GM18517 (cell line): ENCODE data around the gene ACER2.
"Not testable (repeated sequence)": the region's sequence is repeated elsewhere in the genome, so short reads cannot be mapped to it uniquely, and the experiment has no call there.

Experiments
- ATAC-seq: cut with Tn5 transposase; IDR thresholded peaks from one replicate; pipeline ENCODE4 v1.9.1; 2021; ENCODE audit warnings: mild to moderate bottlenecking, moderate library complexity; ENCODE audit not compliant: unreplicated experiment

Gene ACER2

DNA sequence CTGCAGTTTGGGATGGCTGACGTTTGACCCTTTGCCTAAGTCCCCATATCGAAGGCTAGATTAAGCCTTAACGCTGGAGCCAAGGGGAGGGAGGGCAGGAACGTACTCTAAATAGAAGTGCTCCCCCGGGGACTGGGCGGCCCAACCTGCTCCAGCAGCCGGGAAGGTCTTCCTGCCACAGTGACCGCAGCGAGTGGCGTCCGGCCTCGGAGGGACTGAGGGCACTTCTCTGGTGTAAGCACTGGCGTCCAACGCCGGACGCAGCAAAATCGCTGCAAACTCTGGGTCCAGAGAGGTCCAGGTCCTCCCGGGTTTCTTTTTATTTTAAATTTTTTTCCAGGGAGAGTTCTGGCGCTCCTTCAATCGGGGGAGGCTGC is 505 bp upstream of the ACER2 start:
- ATAC-seq: peak; percentile 6

DNA sequence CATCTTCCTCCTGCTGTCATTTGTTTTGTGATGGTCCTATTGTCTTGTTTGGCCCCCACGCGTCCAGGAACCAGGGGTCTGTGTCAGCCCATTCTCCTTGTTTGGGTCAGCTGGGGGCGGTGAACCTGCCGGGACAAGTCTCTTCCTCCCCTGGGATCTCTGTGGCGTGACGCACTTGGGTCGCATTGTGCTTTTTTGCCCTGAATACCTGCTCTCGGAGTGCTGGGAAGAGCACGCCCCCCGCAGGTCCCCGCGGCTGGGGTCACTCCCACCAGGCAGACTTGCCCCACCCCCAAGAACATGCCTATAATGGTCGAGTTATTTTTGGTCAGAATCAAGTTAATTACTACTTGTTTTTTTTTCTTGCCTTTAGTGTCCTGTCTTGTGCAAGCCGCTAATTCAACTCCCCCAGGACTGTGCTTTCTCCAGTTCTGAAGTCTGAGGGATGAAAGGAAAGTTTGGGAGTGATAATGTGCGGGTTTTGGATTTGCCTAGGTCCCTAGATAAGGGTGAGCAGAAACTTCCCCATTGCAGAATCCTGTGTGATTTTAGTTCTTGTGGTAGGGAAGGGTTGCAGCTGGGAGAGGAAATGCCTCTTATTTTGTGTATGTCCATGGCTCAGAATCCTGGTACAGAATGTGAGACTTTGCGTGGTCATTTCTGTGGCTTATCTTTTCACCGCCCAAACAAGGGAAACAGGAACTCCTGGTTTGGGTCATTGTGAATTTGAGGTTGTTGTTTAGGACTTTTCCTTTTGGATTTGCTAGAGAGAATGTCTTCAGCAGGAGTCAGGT is 789 bp downstream of the ACER2 start:
- peak; percentile 12 for ATAC-seq

DNA sequence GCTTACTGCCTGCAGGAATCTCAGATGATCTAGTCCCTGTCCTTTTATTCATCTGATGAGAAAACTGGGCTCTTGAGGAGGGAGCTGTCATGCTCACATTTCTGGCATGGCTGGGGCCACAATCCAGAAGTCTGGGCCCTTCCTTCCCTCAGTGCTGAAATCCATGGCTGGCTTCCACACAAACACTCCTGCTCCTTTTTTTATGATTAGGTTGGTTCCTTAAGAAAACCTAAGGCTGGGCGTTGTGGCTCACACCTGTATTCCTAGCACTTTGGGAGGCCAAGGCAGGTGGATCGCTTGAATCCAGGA is 1.3 kb downstream of the ACER2 start:
- ATAC-seq: no peak

DNA sequence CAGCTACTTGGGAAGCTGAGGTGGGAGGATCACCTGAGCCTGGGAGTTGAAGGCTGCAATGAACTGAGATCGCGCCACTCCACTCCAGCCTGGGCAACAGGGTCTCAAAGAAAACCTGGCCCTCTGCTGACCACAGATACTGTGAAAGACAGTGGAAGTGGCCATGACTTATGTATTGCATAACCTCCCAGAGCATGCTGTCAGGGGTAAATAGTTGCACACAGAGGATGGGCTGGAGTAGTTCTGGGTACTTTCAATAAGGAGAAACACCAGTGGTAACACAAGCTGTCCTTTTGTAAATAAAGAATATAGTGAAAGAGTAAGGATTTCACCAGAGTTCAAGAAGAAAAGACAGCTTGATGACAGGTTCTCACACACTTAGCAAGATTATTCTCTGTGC is 1.8 kb downstream of the ACER2 start:
- ATAC-seq: no peak

DNA sequence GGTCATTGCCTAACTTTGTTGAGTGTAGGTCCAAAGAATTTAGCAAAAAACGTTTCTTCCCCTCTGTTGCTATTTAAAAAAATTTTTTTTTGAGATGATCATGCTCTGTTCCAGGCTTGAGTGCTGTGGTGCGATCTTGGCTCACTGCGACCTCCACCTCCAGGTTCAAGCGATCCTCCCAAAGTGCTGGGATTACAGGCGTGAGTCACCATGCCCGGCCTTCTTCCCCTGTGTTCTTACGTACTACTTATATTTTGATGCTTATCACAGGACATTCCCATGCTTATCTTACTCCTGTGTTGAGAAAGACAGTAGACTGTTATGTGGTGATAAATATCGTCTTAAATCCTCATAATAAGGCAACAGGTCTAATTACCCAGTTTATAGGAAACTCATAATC is 2.5 kb downstream of the ACER2 start:
- no peak for ATAC-seq

DNA sequence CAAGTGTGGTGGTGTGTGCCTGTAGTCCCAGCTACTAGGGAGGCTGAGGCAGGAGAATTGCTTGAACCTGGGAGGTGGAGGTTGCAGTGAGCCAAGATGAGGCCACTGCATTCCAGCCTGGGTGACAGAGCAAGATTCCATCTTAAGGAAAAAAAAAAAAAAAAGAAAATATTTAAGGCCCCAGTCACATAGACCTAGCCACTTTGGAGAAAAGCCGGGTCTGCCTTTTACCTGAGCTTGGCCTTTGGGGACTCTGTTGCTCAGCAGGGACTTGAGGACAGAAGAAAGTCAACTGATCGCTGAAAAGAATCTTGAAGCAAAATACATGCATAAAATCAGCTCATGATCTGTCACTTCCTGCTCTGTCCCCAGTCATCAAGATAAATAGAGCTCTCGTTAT is 4.6 kb downstream of the ACER2 start:
- not testable (repeated sequence) for ATAC-seq

DNA sequence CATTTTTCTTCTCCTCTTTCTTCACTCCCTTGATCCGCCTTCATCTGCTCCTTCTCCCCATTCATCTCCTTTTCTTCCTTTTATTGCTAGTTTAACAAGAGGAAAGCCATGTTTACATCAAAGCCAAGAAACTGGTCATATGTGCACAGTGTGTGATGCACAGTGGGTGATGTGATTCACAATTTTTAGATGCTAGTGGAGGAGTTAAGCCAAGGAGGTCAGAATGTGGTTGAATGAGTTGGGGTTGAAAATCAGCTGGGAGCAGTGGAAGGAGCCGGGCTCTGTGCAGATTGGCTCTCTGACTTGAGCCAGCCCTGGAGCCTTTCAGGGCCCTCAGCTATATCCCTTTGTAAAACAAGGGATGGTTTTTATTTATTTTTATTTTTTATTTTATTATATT is 7.3 kb downstream of the ACER2 start:
- ATAC-seq: no peak

DNA sequence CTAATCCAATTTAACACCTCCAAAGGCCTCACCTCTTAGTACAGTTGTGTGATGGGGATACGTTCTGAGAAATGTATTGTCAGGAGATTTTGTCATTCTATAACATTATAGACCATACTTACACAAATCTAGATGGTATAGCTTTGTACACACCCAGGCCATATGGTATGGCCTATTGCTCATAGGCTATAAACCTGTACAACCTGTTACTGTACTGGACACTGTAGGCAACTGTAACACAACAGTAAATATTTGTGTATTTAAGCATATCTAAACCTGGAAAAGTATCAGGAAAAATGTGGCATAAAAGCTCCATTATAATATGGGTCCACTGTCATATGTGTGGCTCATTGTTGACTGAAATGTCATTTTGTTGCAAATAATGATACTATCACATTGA is 12.1 kb downstream of the ACER2 start:
- no peak for ATAC-seq

DNA sequence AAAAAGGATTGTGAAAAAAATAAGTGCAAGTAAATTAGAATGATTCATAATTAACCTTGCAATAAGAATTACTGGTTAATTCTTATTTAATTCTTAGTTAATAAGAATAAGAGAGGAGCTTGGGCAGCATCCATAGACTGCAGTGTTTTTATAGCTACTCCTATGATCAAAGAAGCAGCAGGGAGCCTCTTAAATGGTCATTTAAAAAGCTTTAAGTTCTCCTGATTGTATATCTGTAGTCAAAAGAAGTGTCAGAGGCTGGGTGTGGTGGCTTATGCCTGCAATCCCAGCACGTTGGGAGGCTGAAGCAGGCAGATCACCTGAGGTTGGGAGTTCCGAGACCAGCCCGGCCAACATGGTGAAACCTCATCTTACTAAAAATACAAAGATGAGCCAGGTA is 14.4 kb downstream of the ACER2 start:
- no peak for ATAC-seq

DNA sequence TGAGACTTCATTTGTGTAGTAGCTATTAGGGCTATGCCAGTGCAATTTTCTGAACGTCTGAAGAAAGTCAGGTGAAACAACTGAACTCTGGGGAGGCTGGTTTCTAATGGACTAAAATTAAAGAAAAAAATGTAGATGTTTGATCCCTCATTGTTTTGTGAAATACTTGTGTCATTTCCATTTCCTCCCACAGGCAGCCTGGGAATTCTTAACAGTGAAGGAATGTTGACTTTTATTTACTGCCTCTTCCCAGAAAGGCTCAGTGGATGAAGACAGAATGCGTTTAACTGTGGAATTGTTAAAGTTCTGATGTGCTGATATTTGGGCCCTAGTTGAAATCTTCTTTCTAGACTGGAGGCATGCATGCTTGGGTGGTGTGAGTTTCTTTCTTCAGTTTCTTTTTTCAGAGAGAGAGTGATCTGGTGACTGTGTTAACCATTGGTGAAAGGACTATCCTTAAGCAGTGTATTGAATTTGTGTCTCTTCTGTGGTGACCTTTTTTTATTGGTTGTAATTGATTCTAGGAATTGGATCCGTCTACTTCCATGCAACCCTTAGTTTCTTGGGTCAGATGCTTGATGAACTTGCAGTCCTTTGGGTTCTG is 15.5 kb downstream of the ACER2 start:
- ATAC-seq: peak; percentile 87

DNA sequence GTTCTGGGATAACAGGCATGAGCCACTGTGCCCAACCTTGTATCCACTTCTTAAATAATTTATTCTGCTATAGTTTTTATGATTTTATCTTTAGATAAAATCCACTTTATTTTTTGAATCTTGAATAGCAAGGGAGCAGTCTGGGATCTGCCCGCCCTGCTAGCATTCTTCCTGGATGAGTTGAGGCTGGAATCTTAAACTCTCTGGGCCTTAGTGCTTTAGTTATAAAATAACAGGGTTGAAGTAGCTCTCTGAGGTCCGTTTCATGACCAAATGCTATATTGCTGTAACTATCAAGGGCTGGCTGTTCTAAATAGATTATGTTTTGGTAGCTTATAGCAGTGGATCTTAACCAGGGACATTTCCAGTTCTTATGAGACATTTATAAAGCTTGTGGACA is 20.8 kb downstream of the ACER2 start:
- ATAC-seq: no peak

DNA sequence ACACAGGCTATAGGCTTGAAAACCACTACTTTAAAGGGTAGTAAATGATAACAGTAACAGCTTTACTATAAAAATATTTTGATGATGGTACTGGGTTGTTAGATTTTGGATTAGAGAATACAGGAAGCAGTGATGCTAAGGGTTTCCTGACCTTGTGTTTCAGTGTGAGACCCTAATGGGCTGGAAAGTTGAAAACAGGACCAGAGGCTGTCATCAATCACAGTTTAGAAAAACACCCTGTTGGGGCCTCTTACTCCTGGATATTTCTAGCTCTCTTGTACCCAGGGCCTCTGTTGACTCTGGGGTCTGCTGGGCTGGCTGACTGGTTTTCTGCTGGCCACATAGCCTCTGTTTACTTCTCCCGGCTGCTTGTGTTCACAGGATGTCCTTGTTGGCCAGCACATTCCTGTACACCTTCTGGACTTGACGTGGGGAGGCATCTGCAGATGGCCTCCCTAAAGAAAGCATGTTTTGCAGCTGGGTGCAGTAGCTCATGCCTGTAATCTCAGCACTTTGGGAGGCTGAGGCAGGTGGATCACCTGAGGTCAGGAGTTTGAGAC is 21.5 kb downstream of the ACER2 start:
- ATAC-seq: no peak

DNA sequence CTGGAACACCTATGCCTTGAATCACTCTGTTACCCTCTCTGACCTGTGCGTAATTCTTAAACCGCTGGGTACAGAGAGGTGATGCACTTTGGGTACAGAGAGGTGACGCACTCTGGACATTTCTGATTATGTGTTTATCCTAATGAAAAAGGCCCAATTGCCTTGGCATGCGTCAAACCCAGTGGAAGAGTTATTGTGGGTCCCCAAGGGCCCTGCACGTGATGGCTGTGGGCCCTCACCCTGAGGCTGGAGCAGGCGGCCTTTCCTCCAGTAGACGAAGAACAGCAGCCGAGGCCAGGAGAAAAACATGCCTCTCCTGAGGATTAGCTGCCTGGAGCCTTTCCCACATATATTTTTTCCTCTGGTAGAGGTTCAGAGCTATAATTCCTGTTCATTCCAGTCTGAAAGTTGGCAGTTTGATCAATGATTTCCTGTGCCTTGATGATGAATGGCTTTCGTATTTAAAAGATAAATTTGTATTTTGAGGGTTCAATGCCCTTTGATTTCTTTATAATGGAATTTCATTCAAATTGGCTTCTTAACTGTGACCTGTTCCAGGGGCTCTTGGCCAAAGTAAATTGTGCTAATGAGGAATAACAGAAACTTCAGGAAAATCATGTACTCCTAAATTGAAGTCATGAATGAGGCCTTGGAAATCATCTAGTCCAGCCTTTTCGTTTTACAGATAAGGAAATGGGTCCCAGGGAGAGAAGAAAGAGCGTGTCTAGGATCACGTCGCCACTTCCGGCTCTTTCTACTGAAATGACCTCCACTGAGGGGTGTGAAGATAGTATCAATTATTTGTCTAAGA is 22.8 kb downstream of the ACER2 start:
- ATAC-seq: no peak

DNA sequence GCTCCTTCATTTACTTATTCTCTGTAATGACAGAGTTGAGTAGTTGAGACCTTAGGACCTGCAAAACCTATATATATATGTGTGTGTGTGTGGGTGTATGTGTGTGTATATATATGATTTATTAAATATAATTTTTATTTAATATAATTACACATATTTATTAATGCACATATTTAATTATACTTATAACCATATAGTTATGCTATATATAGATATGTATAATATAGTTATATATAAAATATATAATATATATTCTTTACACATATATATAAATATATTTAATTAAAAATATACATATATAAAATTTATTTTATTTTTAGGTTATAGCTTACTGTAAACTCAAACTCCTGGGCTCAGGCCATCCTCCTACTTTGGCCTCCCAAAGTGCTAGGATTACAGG is 23.7 kb downstream of the ACER2 start:
- ATAC-seq: no peak

DNA sequence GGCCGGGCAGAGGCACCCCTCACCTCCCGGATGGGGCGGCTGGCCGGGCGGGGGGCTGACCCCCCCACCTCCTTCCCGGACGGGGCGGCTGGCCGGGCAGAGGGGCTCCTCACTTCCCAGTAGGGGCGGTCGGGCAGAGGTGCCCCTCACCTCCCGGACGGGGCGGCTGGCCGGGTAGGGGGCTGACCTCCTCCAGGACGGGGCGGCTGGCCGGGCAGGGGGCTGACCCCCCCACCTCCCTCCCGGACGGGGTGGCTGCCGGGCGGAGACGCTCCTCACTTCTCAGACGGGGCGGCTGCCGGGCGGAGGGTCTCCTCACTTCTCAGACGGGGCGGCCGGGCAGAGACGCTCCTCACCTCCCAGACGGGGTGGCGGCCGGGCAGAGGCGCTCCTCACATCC is 24.9 kb downstream of the ACER2 start:
- ATAC-seq: not testable (repeated sequence)

DNA sequence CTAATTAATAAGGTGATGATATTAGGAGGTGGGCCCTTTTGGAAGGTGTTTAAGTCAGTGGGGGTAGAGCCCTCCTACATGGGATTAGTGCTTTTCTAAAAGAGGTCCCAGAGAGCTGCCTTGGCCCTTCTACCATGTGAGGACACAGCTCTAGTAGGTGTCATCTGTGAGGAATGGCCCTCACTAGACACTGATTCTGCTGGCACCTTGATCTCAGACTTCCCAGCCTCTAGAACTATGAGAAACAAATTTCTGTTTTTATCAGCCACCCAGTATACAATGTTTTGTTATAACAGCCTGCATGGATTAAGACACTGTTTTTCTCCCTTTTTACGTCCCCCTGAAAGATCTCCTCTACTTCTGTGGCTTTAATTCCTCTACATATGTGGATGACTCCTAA is 31.6 kb downstream of the ACER2 start:
- no peak for ATAC-seq

DNA sequence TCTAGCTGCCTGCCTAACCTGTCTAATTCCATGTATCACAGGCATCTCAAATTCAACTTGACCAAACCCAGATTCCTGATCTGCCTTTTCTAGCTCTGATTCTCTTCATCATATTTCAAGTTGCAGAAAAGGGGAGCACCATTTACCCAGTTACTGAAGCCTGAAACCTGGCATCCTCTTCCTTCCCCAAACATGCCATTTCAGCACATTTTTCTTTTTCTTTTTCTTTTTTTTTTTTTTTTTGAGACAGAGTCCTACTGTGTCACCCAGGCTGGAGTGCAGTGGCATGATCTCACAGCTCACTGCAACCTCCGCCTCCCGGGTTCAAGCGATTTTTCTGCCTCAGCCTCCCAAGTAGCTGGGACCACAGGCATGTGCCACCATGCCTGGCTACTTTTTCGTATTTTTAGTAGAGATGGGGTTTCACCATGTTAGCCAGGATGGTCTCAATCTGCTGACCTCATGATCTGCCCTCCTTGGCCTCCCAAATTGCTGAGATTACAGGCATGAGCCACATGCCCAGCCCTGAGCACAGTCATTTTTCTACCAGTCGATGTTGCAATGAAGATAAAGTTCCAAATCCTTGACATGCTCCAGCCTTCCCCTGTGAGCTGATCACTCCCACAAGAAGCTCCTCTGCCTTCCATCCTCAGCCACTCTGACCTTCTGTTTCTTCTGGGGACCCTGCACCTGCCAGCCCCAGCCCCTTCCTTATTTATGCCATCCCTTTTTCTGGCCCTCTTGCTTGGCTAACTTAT is 32.2 kb downstream of the ACER2 start:
- ATAC-seq: no peak

DNA sequence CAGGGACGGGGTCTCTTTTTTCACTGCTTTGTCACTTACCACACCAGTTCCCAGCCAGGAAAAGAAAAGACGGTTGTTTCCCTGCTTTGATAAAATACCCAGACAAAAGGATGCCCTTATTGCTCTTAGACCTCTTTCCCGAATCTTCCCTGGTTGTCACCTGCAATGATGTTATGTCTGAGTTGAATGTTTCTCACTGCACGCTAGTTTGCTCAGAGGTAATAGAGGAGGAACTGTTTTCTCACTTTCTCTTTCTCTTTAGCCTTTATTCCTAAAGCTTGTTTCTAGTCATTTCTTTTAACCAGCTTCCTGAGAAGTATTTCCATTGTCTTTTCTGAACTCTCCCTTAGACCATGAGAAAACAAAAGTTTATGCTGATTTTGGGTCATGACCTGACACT is 32.9 kb downstream of the ACER2 start:
- peak; percentile 91 for ATAC-seq

DNA sequence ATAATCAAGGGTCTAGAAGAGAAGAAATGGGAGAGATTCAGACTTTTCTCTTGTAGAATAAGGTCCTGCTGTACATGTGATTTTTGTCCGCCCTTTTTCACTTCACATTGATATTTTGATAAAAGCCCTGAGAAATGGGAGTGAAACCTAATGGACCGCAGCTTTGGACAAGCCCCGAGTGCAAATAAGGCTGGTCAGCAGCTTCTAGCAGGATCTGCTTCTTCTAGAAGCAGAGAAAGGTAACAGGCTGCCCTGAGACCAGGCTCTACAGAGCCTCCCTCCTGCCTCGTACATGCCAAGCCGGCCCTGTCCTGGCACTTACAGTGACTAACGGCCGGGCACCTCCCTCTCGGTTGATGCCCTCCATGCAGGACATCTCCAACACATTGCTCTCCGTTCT is 33.4 kb downstream of the ACER2 start:
- no peak for ATAC-seq

DNA sequence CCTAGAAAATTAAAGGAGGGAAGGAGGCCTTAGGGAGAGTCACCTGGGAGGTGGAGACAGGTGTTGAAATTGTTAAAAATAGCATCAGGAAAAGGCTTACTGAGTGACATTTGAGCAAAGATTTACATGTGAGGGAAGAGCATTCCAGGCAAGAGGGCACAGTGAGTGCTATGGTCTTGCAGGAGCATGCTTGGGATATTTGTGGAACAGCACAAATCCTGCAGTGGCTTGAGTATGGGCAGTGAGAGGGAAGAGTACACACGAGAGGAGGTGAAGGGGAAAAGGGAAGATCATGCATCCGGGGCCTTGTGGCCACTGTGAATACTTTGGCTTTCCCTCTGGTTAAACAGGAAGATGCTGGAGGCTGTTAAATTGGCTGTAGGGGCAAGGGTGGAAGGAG is 36.6 kb downstream of the ACER2 start:
- ATAC-seq: no peak

DNA sequence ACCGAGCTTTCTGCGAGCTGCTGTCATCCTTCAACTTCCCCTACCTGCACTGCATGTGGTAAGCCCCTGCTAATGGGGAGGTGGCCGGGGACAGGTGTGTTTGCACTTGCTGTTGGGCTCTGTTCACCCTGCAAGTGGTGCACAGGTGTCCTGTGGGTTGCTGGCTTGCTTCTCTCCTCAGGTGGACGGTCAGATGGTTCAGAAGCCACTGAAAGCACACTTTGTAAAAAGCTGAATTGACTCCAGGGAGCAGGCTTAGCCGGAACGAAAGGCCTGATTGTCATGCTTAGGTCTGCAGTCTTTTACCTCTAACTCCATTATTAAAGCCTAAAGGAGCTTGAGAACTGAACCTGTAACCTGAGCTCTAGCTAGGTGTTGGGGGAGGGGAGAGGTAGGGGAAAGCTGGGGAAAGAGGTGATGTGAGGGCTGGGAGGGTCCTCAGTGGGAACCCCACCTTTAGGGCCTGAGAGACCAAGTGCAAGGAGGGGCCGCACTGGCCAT is 37.6 kb downstream of the ACER2 start:
- ATAC-seq: no peak
